Sigmoid colon (tissue), 4 donors: ENCODE measurements around the gene RNU7-1.

Source experiments
- CTCF ChIP-seq, 4 experiments: fragments of 450-650 bp in 3 of 4; fragments of 200-600 bp in 1 of 4; IDR thresholded peaks; one replicate each; pipeline ENCODE4 v1.5.1; 2016 to 2019; ENCODE audit warnings: antibody characterized with exemption in 4 of 4, mild to moderate bottlenecking in 3 of 4, moderate library complexity in 2 of 4
- POLR2A ChIP-seq, 2 donors: fragments of 450-650 bp; IDR thresholded peaks; one replicate each; pipeline ENCODE4 v1.6.1; 2016; ENCODE audit warnings: antibody characterized with exemption in 2 of 2, mild to moderate bottlenecking in 2 of 2, moderate library complexity in 2 of 2
- POLR2AphosphoS5 ChIP-seq, 4 donors: sonication (generic); formaldehyde crosslinking; IDR thresholded peaks; one replicate each; pipeline ENCODE4 v1.6.1; 2017; ENCODE audit warnings: antibody characterized with exemption in 4 of 4

- no peak for TF ChIP-seq CTCF (IDR thresholded peaks at IDR 0.05)
- peak in 1 of 4 donors; percentile 14 for TF ChIP-seq POLR2AphosphoS5 (IDR thresholded peaks at IDR 0.05)
- TF ChIP-seq POLR2A (IDR thresholded peaks at IDR 0.05), result no peak
Measured at GRCh38 chr12:6942331-6942665, 1.3 kb upstream of the RNU7-1 start.
